Measurements from ENCODE around the gene FAR1. TPM values are rescaled to one million over a fixed set of nuclear protein-coding genes. Genes with fewer than 3 reads are reported as not detected.

The FAR1 gene
- polyA plus RNA-seq, 1 of the 3 experiments (the other 2 are of a cell fraction): 29.0 TPM

- Histone ChIP-seq H3K4me2 (no peak overlapping the region), H3K9me3 (no peaks in the 10 kb centered on the region), H3K4me3 (ENCODE audit: low read depth in 2 of 2, low read length in 1 of 2) (no peak overlapping the region), H4K20me1 (ENCODE audit: insufficient read depth) (no peaks in the 10 kb centered on the region), H3K9ac (no peak overlapping the region), H3K4me1 (ENCODE audit: control insufficient read depth in 1 of 2, insufficient read depth in 2 of 2, low read depth in 1 of 2, low read length in 1 of 2) (no peaks in the 10 kb centered on the region), H3K27ac (ENCODE audit: low read depth in 2 of 2, low read length in 1 of 2) (no peak overlapping the region), H3F3A (replicated peaks; ENCODE audit: insufficient read depth) (peaks cover 4% of the 10 kb centered on the region), H3K36me3 (replicated peaks in 1 of 2; ENCODE audit: control insufficient read depth in 1 of 2, insufficient read depth in 2 of 2, low read length in 1 of 2) (no peaks in the 10 kb centered on the region), H3K9me2 (no peaks in the 10 kb centered on the region), H2AFZ (ENCODE audit: low read depth) (no peak overlapping the region), H3K27me3 (ENCODE audit: insufficient read depth) (no peaks in the 10 kb centered on the region), H3K79me2 (ENCODE audit: insufficient read depth) (no peaks in the 10 kb centered on the region)
- no peak for DNase-seq
- TF ChIP-seq ZBTB33 (IDR thresholded peaks at IDR 0.05; ENCODE audit: borderline replicate concordance, low read depth) (no peak), RCOR1 (IDR thresholded peaks at IDR 0.05; ENCODE audit: low read length) (no peak), EP300 (IDR thresholded peaks at IDR 0.05; ENCODE audit: borderline replicate concordance in 1 of 2, low read depth in 1 of 2, low read length in 1 of 2) (no peak), CHD2 (IDR thresholded peaks at IDR 0.05; ENCODE audit: low read length, partially characterized antibody) (no peak), YY1 (IDR thresholded peaks at IDR 0.05; ENCODE audit: low read depth) (no peak), MEF2A (IDR thresholded peaks at IDR 0.05; ENCODE audit: borderline replicate concordance, low read depth) (no peak), RFX5 (IDR thresholded peaks at IDR 0.05; ENCODE audit: low read length) (no peak), FOXM1 (IDR thresholded peaks at IDR 0.05; ENCODE audit: low read depth) (no peak), GABPA (IDR thresholded peaks at IDR 0.05; ENCODE audit: low read depth) (no peak), GATA2 (CRISPR knock-in tag; IDR thresholded peaks at IDR 0.05) (no peak), IRF3 (IDR thresholded peaks at IDR 0.05; ENCODE audit: low read depth, low read length) (no peak), ELF1 (IDR thresholded peaks at IDR 0.05) (no peak), EZH2phosphoT487 (IDR thresholded peaks at IDR 0.05; ENCODE audit: borderline replicate concordance, low read depth) (no peak), USF1 (IDR thresholded peaks at IDR 0.05; ENCODE audit: borderline replicate concordance, low read depth) (no peak)
- TF ChIP-seq, protein P1, sequence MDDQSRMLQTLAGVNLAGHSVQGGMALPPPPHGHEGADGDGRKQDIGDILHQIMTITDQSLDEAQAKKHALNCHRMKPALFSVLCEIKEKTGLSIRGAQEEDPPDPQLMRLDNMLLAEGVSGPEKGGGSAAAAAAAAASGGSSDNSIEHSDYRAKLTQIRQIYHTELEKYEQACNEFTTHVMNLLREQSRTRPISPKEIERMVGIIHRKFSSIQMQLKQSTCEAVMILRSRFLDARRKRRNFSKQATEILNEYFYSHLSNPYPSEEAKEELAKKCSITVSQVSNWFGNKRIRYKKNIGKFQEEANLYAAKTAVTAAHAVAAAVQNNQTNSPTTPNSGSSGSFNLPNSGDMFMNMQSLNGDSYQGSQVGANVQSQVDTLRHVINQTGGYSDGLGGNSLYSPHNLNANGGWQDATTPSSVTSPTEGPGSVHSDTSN (IDR thresholded peaks at IDR 0.05): no peak
- ChIA-PET POLR2A (no interaction called here), CTCF (interaction anchor here (1.0 to 3.9 kb wide), 2 partner anchors 13 to 491 kb away, joined by 3 to 26 read pairs; no protein-coding TSS in a partner anchor)
- WGBS (ENCODE audit: low lambda C conversion rate): 76% methylated on average over 9 of the region's 9 CpGs
Observed at GRCh38 chr11:13759050-13759449, 90.6 kb downstream of the FAR1 start.

Data from SK-N-SH (cell line).